ENCODE data around the gene PRKCE. TPM values are rescaled to one million over a fixed set of nuclear protein-coding genes. Genes with fewer than 3 reads are reported as not detected.

Gene PRKCE
- total RNA-seq, 1 experiment from 2014 or later: 1.3 TPM

GRCh38 chr2:45990131-45990530 lies 338.7 kb downstream of the PRKCE start:
- Histone ChIP-seq H2BK12ac (ENCODE audit: insufficient read length, low read depth, low read length) (no peak overlapping the region), H4K5ac (ENCODE audit: insufficient read length, low read depth, low read length) (no peak overlapping the region), H3K79me1 (ENCODE audit: insufficient read depth, low read depth, low read length, poor library complexity, severe bottlenecking) (no peaks in the 10 kb centered on the region), H2AFZ (ENCODE audit: low read length) (no peak overlapping the region), H3K4me2 (ENCODE audit: insufficient read depth, insufficient read length, low read length) (no peak overlapping the region), H2BK5ac (ENCODE audit: insufficient read length, low read length) (no peak overlapping the region), H2BK120ac (ENCODE audit: low read depth, low read length, poor library complexity, severe bottlenecking) (no peak overlapping the region), H3K9me3 (ENCODE audit: control insufficient read depth, low read depth, low read length) (no peaks in the 10 kb centered on the region), H3K14ac (ENCODE audit: insufficient read depth, low read length) (no peak overlapping the region), H3K23me2 (ENCODE audit: insufficient read length, low read depth, low read length, poor library complexity, severe bottlenecking) (no peaks in the 10 kb centered on the region), H3K9ac (ENCODE audit: extremely low read depth, insufficient read length, low read length) (no peak overlapping the region), H4K91ac (ENCODE audit: insufficient read length, low read depth, low read length) (no peak overlapping the region), H2AK5ac (ENCODE audit: insufficient read length, low read length) (no peak overlapping the region), H4K8ac (replicated peaks; ENCODE audit: insufficient read length, low read depth, low read length) (no peak overlapping the region), H2BK20ac (ENCODE audit: low read depth, low read length, poor library complexity, severe bottlenecking) (no peak overlapping the region), H3K18ac (ENCODE audit: insufficient read length, low read depth, low read length) (no peak overlapping the region), H4K20me1 (ENCODE audit: control insufficient read depth, insufficient read depth, insufficient read length) (no peaks in the 10 kb centered on the region), H3K56ac (ENCODE audit: insufficient read length, low read depth, low read length) (no peak overlapping the region), H3K4ac (ENCODE audit: low read depth, low read length) (no peak overlapping the region), H3K23ac (ENCODE audit: insufficient read length, low read depth, low read length) (no peak overlapping the region), H3K79me2 (ENCODE audit: insufficient read depth, low read length) (no peaks in the 10 kb centered on the region), H3K27me3 (ENCODE audit: insufficient read depth, low read length) (no peaks in the 10 kb centered on the region), H3T11ph (ENCODE audit: low read length) (no peak overlapping the region), H2BK15ac (ENCODE audit: low read depth, low read length) (no peak overlapping the region), H3K27ac (ENCODE audit: insufficient read length, low read depth, low read length) (no peak overlapping the region), H3K4me1 (ENCODE audit: insufficient read depth, low read length) (no peaks in the 10 kb centered on the region)
- peaks cover 4 to 12% of the 10 kb centered on the region in 2 experiments for H3K4me1 Mint-ChIP-seq
- H3K27ac Mint-ChIP-seq: no peak overlapping the region
- no peak overlapping the region for H3K4me3 Mint-ChIP-seq
- no peak for DNase-seq
- H3K36me3 Mint-ChIP-seq (ENCODE audit: insufficient read depth in 1 of 3, low read depth in 3 of 3): no peaks in the 10 kb centered on the region; a peak in 1 of 7 replicates
- no CpG with 5 or more reads among the region's 6 CpGs for WGBS (ENCODE audit: extremely low coverage, insufficient read length, low lambda C conversion rate)
- no peaks in the 10 kb centered on the region for H3K9me3 Mint-ChIP-seq
- TF ChIP-seq CTCF (conservative IDR thresholded peaks at IDR 0.05): no peak
- peaks cover 4% of the 10 kb centered on the region; the same call in 1 of the 2 replicates for H3K27me3 Mint-ChIP-seq (ENCODE audit: low read depth)
